ENCODE data around the gene TCN2. TPM values are rescaled to one million over a fixed set of nuclear protein-coding genes. Genes with fewer than 3 reads are reported as not detected.
"Not testable (repeated sequence)": the region's sequence is repeated elsewhere in the genome, so short reads cannot be mapped to it uniquely, and the experiment has no call there.

TCN2 gene
- total RNA-seq, 1 experiment from 2014 or later, result 7.3 TPM

DNA sequence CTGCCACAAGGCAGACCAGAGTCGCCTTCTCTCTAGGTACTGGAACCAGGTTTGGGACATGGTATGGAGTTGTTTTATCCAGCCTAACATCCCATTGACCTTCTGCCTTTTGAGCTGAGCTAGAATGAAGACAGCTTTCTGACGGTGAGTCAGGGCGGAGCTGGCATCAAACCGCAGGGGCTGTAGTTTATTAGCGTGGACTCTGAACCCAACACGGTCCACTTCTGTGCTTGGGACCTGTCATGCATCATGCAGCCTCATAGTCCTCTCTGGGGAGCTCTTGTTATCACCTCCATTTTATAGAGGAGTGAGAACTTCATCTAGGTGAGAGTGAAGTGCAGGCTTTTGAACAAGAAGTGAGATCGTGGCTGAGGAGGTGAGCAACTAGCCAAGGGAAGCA, 40.8 kb upstream of the TCN2 start:
- Histone ChIP-seq H3K4me3 (ENCODE audit: low read depth, low read length, poor library complexity, severe bottlenecking) (no peak overlapping the region), H3K27ac (ENCODE audit: low read depth, low read length, poor library complexity, severe bottlenecking) (no peak overlapping the region), H3K9me3 (ENCODE audit: low read depth, low read length, poor library complexity, severe bottlenecking) (no peaks in the 10 kb centered on the region), H3K36me3 (ENCODE audit: insufficient read depth, low read length, poor library complexity, severe bottlenecking) (no peaks in the 10 kb centered on the region), H3K27me3 (replicated peaks; ENCODE audit: insufficient read depth, low read depth, low read length, poor library complexity) (no peaks in the 10 kb centered on the region), H3K4me1 (ENCODE audit: insufficient read depth, low read length, poor library complexity, severe bottlenecking) (no peaks in the 10 kb centered on the region)
- CTCF ChIA-PET, result no interaction called here
- TF ChIP-seq, protein P1, sequence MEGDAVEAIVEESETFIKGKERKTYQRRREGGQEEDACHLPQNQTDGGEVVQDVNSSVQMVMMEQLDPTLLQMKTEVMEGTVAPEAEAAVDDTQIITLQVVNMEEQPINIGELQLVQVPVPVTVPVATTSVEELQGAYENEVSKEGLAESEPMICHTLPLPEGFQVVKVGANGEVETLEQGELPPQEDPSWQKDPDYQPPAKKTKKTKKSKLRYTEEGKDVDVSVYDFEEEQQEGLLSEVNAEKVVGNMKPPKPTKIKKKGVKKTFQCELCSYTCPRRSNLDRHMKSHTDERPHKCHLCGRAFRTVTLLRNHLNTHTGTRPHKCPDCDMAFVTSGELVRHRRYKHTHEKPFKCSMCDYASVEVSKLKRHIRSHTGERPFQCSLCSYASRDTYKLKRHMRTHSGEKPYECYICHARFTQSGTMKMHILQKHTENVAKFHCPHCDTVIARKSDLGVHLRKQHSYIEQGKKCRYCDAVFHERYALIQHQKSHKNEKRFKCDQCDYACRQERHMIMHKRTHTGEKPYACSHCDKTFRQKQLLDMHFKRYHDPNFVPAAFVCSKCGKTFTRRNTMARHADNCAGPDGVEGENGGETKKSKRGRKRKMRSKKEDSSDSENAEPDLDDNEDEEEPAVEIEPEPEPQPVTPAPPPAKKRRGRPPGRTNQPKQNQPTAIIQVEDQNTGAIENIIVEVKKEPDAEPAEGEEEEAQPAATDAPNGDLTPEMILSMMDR (conservative IDR thresholded peaks at IDR 0.05; ENCODE audit: low read depth, low read length), result no peak
- no peak for TF ChIP-seq EZH2 (IDR thresholded peaks at IDR 0.05; ENCODE audit: borderline replicate concordance, low read depth, low read length, poor library complexity, severe bottlenecking)
- DNase-seq (ENCODE audit: low spot score), result no peak
- intact Hi-C loops (cut with micrococcal nuclease; ENCODE audit: unreplicated experiment), result no loop called here
- BruUV-seq (replicated peaks), result no TSS peak
- POLR2A ChIA-PET (ENCODE audit: low non-redundant PET), result no interaction called here

DNA sequence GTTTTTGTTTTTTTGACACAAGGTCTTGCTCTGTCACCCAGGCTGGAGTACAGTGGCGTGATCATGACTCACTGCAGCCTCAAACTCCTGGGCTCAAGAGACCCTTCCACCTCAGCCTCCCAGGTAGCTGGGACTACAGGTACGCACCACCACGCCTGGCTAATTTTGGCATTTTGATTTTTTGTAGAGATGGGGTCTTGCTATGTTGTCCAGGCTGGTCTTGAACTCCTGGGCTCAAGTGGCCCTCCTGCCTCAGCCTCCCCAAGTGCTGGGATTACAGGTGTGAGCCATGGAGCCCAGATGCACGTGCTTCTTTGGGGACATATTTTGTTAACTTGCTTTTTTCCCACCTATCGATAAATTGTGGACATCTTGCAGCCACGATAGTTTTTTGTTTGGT, 39.7 kb upstream of the TCN2 start:
- BruUV-seq (replicated peaks); H3K36me3 ChIP-seq (ENCODE audit: insufficient read depth, low read length, poor library complexity, severe bottlenecking); H3K27me3 ChIP-seq (replicated peaks; ENCODE audit: insufficient read depth, low read depth, low read length, poor library complexity); H3K4me3 ChIP-seq (ENCODE audit: low read depth, low read length, poor library complexity, severe bottlenecking); CTCF ChIA-PET; H3K4me1 ChIP-seq (ENCODE audit: insufficient read depth, low read length, poor library complexity, severe bottlenecking); H3K27ac ChIP-seq (ENCODE audit: low read depth, low read length, poor library complexity, severe bottlenecking); H3K9me3 ChIP-seq (ENCODE audit: low read depth, low read length, poor library complexity, severe bottlenecking); DNase-seq (ENCODE audit: low spot score); intact Hi-C loops (cut with micrococcal nuclease; ENCODE audit: unreplicated experiment); POLR2A ChIA-PET (ENCODE audit: low non-redundant PET): not testable (repeated sequence)

DNA sequence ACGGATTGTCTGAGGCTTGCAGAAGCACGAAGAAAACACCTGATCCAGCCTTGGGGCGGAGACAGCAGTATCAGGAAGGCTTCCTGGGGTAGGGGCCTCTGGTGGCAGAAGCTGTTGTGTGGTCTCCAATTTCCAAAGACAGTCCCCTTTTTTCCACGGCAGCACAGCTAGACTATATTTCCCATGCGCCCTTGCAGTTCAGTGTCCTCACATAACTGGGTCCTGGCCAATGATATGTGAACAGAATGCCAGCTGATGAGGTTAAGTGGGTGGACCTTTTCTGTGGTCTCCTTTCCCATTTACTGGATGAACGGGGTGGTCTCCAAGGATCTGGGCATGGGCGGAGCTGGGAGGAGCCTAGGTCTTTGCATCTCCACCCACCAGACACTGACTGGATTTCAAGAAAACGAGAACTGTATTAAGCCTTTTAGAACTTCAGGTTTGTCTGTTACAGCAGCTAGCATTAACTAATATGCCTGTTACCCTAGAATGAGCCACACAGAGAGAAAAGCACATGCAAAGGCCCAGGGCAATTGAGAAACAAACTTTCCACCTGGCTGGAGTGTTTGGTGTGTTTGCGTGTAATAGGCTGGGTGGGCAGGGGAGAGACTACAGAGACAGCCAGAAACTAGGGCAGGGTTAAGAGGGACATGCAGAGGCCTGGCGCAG, 38.7 kb upstream of the TCN2 start:
- H3K27me3 ChIP-seq (replicated peaks; ENCODE audit: insufficient read depth, low read depth, low read length, poor library complexity), result no peaks in the 10 kb centered on the region

More for the DNA sequence above, 38.7 kb upstream of the TCN2 start:
- intact Hi-C loops (cut with micrococcal nuclease; ENCODE audit: unreplicated experiment), result no loop called here
- Histone ChIP-seq H3K4me1 (ENCODE audit: insufficient read depth, low read length, poor library complexity, severe bottlenecking) (no peaks in the 10 kb centered on the region), H3K36me3 (ENCODE audit: insufficient read depth, low read length, poor library complexity, severe bottlenecking) (no peaks in the 10 kb centered on the region), H3K4me3 (ENCODE audit: low read depth, low read length, poor library complexity, severe bottlenecking) (no peak overlapping the region), H3K9me3 (ENCODE audit: low read depth, low read length, poor library complexity, severe bottlenecking) (no peaks in the 10 kb centered on the region), H3K27ac (ENCODE audit: low read depth, low read length, poor library complexity, severe bottlenecking) (no peak overlapping the region)
- CTCF ChIA-PET, result no interaction called here
- BruUV-seq (replicated peaks), result no TSS peak
- no peak for TF ChIP-seq EZH2 (IDR thresholded peaks at IDR 0.05; ENCODE audit: borderline replicate concordance, low read depth, low read length, poor library complexity, severe bottlenecking)
- TF ChIP-seq, protein P1 (conservative IDR thresholded peaks at IDR 0.05; ENCODE audit: low read depth, low read length), result no peak
- DNase-seq (ENCODE audit: low spot score), result peak; percentile 32
- POLR2A ChIA-PET (ENCODE audit: low non-redundant PET), result no interaction called here

Data from A673 (cell line).